Lung (tissue), 12 donors: Measurements from ENCODE around the gene NLGN1. TPM values are rescaled to one million over a fixed set of nuclear protein-coding genes. Genes with fewer than 3 reads are reported as not detected.

ENCODE experiments used
- ATAC-seq: fragments of 200-7000 bp; cut with Tn5 transposase; one replicate; pipeline ENCODE4 v1.9.1; 2020; ENCODE audit warnings: moderate number of reproducible peaks; ENCODE audit not compliant: insufficient read depth, low FRiP score
- DNase-seq, 3 donors: peaks; one replicate each; pipeline ENCODE4 v3.0.0-alpha.2; 2013 to 2017
- H3K27ac ChIP-seq, 2 donors: one replicate each; pipeline ENCODE4 v1.5.1; 2013; ENCODE audit warnings: mild to moderate bottlenecking in 2 of 2, moderate library complexity in 2 of 2, control low read depth in 1 of 2, inconsistent platforms in 1 of 2, low read depth in 1 of 2, low read length in 1 of 2
- H3K27me3 ChIP-seq, 3 donors: one replicate each; pipeline ENCODE4 v1.5.1; 2013; ENCODE audit warnings: low read length in 2 of 3; ENCODE audit not compliant: control insufficient read depth in 3 of 3, insufficient read depth in 3 of 3
- H3K36me3 ChIP-seq, 4 donors: one replicate each; pipeline ENCODE4 v1.5.1; 2013; ENCODE audit warnings: low read length in 4 of 4, mild to moderate bottlenecking in 1 of 4, moderate library complexity in 1 of 4; ENCODE audit not compliant: control insufficient read depth in 4 of 4, insufficient read depth in 4 of 4
- H3K4me1 ChIP-seq, 5 donors: one replicate each; pipeline ENCODE4 v1.5.1; 2013; ENCODE audit warnings: low read length in 5 of 5, mild to moderate bottlenecking in 2 of 5, moderate library complexity in 1 of 5; ENCODE audit not compliant: control insufficient read depth in 5 of 5, insufficient read depth in 5 of 5
- H3K4me3 ChIP-seq: one replicate; pipeline ENCODE4 v1.5.1; 2013; ENCODE audit warnings: mild to moderate bottlenecking, control low read depth, moderate library complexity
- H3K9ac ChIP-seq, 2 donors: one replicate each; pipeline ENCODE4 v1.5.1; 2013; ENCODE audit warnings: low read length in 2 of 2, control low read depth in 1 of 2; ENCODE audit not compliant: insufficient read depth in 1 of 2
- H3K9me3 ChIP-seq, 4 donors: one replicate each; pipeline ENCODE4 v1.5.1; 2013; ENCODE audit warnings: low read length in 3 of 4, mild to moderate bottlenecking in 1 of 4, moderate library complexity in 1 of 4; ENCODE audit not compliant: control insufficient read depth in 4 of 4, insufficient read depth in 3 of 4
- CTCF ChIP-seq: IDR thresholded peaks from 2 replicates; pipeline ENCODE4 v1.5.1; 2012; ENCODE audit warnings: mild to moderate bottlenecking; ENCODE audit errors: control extremely low read depth, extremely low read depth
- WGBS, 2 donors: extraction: QIAGEN DNeasy Blood & Tissue Kit; methylation state at CpG; one replicate each; pipeline ENCODE4 v1.1.7; 2013; 5-methylcytosine and 5-hydroxymethylcytosine counted together
- polyA plus RNA-seq, 2 donors: library from polyadenylated mRNA; stranded (reverse); fragments of 200-250 nt; gene quantifications; one replicate each; pipeline ENCODE4 v1.2.1, GENCODE V29; 2013
- total RNA-seq, 2 donors: library from RNA; depleted of rRNA in 1 of 2; stranded (reverse); fragments of >200 nt in 1 of 2; gene quantifications; one replicate each; pipeline ENCODE4 v1.2.1, GENCODE V29; 2014 to 2021
- donor health status: control.
- donor health status: control.
- donor health status: Bipolar disorder and iron deficiency.
- donor health status: healthy.
- donor health status: DM: yes; HTN: yes; CAD: no.

Gene NLGN1
- total and polyA plus RNA-seq, 4 donors = 0.24 to 22.2 (median 1.9) TPM

- H3K4me1 ChIP-seq = peaks cover 0 to 14% (median 3%) of the 10 kb centered on the region in 5 donors
- H3K9ac ChIP-seq = no peak overlapping the region
- no peak for DNase-seq
- no peak overlapping the region for H3K4me3 ChIP-seq
- no peak overlapping the region for H3K27ac ChIP-seq
- whole genome bisulfite sequencing, 2 donors = 56 to 62% methylated on average over 2 of the region's 2 CpGs
- H3K36me3 ChIP-seq = no peaks in the 10 kb centered on the region
- no peaks in the 10 kb centered on the region for H3K9me3 ChIP-seq
- no peaks in the 10 kb centered on the region for H3K27me3 ChIP-seq
- TF ChIP-seq CTCF = no peak
- ATAC-seq = no peak
These were observed 692.0 kb downstream of the NLGN1 start for GRCh38 chr3:174089592-174089991.

GRCh38 chr3:174094669-174095068 is 697.1 kb downstream of the NLGN1 start:
- Histone ChIP-seq H3K9me3 (no peaks in the 10 kb centered on the region), H3K27me3 (no peaks in the 10 kb centered on the region), H3K4me1 (peaks cover 0 to 14% (median 3%) of the 10 kb centered on the region in 5 donors), H3K36me3 (no peaks in the 10 kb centered on the region), H3K27ac (no peak overlapping the region), H3K9ac (no peak overlapping the region), H3K4me3 (no peak overlapping the region)
- 76 to 92% methylated on average over 2 of the region's 2 CpGs for WGBS, 2 donors
- TF ChIP-seq CTCF = no peak
- no peak for DNase-seq
- ATAC-seq = no peak

GRCh38 chr3:174097686-174098085 is 700.1 kb downstream of the NLGN1 start:
- no peak for TF ChIP-seq CTCF
- 89 to 91% methylated on average over 3 of the region's 3 CpGs for WGBS, 2 donors
- ATAC-seq (no peak), DNase-seq (no peak)
- no peaks in the 10 kb centered on the region for H3K27me3 ChIP-seq
- H3K36me3 ChIP-seq = no peaks in the 10 kb centered on the region
- no peak overlapping the region for H3K27ac ChIP-seq
- H3K9me3 ChIP-seq = no peaks in the 10 kb centered on the region
- peaks cover 0 to 3% (median 0%) of the 10 kb centered on the region in 5 donors for H3K4me1 ChIP-seq
- H3K4me3 ChIP-seq = no peak overlapping the region
- no peak overlapping the region for H3K9ac ChIP-seq

- no peak for TF ChIP-seq CTCF
These were observed 701.2 kb downstream of the NLGN1 start for GRCh38 chr3:174098746-174099145.

More at GRCh38 chr3:174098746-174099145, 701.2 kb downstream of the NLGN1 start:
- ATAC-seq (no peak), DNase-seq (peak in 2 of 3 donors; percentile 31 to 51)
- Histone ChIP-seq H3K4me1 (peaks cover 0 to 3% (median 0%) of the 10 kb centered on the region in 5 donors), H3K9me3 (no peaks in the 10 kb centered on the region), H3K27me3 (no peaks in the 10 kb centered on the region), H3K27ac (no peak overlapping the region), H3K9ac (no peak overlapping the region), H3K36me3 (no peaks in the 10 kb centered on the region), H3K4me3 (no peak overlapping the region)
- 89 to 92% methylated on average over 2 of the region's 2 CpGs for WGBS, 2 donors
